RWPE1 (cell line): Measurements from ENCODE around the gene KDM4D.
"Not testable (repeated sequence)": the region's sequence is repeated elsewhere in the genome, so short reads cannot be mapped to it uniquely, and the experiment has no call there.

Experiments
- CTCF ChIA-PET: fragments of 350-600 bp; sonication (Branson Sonifier 250); formaldehyde crosslinking; extraction: SDS; loops from one replicate; lab custom pipeline; 2021; lab: Yijun Ruan, JAX
- POLR2A ChIA-PET: fragments of 400-600 bp; formaldehyde crosslinking; extraction: SDS; loops from one replicate; lab custom pipeline; 2020; ENCODE audit warnings: antibody characterized with exemption; ENCODE audit not compliant: low non-redundant PET; lab: Yijun Ruan, JAX
- DNase-seq: peaks from one replicate; pipeline ENCODE4 v3.0.0; 2012; ENCODE audit warnings: low spot score
- H3K27ac ChIP-seq: fragments of 450-650 bp; 2 replicates; pipeline ENCODE4 v1.5.1; 2017
- TF ChIP-seq, protein P1 (sequence below): fragments of 450-650 bp; conservative IDR thresholded peaks from 2 replicates; pipeline ENCODE4 v1.5.1; 2017; ENCODE audit warnings: low read depth, mild to moderate bottlenecking

Gene KDM4D

GRCh38 chr11:95014184-95014821 lies 40.8 kb downstream of the KDM4D start:
- H3K27ac ChIP-seq = no peak overlapping the region
- DNase-seq = no peak
- TF ChIP-seq, protein P1, sequence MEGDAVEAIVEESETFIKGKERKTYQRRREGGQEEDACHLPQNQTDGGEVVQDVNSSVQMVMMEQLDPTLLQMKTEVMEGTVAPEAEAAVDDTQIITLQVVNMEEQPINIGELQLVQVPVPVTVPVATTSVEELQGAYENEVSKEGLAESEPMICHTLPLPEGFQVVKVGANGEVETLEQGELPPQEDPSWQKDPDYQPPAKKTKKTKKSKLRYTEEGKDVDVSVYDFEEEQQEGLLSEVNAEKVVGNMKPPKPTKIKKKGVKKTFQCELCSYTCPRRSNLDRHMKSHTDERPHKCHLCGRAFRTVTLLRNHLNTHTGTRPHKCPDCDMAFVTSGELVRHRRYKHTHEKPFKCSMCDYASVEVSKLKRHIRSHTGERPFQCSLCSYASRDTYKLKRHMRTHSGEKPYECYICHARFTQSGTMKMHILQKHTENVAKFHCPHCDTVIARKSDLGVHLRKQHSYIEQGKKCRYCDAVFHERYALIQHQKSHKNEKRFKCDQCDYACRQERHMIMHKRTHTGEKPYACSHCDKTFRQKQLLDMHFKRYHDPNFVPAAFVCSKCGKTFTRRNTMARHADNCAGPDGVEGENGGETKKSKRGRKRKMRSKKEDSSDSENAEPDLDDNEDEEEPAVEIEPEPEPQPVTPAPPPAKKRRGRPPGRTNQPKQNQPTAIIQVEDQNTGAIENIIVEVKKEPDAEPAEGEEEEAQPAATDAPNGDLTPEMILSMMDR = no peak
- POLR2A ChIA-PET = no interaction called here
- CTCF ChIA-PET = no interaction called here

DNA sequence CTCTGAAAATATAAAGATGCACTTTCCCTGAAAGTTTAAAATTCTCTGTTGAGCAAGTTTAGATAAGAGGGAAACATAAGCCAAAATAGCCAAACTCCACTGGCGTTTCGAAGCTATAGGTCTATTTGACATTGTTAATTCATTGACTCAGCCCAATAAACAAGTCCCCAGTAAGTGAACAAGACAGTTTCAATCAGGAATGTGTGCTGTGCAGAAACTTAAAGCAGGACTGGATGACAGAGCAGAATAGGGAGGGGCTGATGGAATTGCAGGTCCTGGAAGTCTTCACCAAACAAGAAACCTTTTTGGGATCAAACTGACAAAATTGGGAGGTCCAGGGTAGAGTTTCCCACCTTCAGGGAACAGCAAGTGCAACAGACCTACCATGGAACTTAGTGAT lies 42.6 kb downstream of the KDM4D start:
- no peak for DNase-seq
- CTCF ChIA-PET = interaction anchor here (0.6 kb wide), 3 partner anchors 256 to 1448 kb away, joined by 3 to 7 read pairs (median 4); no protein-coding TSS in a partner anchor
- H3K27ac ChIP-seq = no peak overlapping the region
- POLR2A ChIA-PET = no interaction called here
- TF ChIP-seq, protein P1 = no peak

DNA sequence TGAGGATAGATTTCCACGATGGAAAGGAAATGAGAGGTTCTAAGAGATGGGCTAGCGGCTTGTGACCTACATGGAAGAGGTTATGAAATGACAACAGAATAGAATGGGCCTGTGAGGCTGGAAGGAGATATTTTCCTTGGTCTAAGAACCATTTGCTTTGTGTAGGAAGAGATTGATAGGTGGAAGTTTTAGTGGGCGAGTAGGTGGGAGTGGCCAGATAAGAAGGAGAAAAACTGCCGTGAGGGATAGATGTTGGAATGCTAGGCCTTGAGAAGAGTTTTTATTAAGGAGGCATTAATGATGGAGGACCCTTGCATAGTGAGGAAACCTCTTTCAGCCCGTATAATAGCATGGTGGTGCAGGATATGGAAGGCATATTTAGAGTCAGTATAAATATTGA lies 48.0 kb downstream of the KDM4D start:
- CTCF ChIA-PET, DNase-seq, H3K27ac ChIP-seq, POLR2A ChIA-PET: not testable (repeated sequence)

DNA sequence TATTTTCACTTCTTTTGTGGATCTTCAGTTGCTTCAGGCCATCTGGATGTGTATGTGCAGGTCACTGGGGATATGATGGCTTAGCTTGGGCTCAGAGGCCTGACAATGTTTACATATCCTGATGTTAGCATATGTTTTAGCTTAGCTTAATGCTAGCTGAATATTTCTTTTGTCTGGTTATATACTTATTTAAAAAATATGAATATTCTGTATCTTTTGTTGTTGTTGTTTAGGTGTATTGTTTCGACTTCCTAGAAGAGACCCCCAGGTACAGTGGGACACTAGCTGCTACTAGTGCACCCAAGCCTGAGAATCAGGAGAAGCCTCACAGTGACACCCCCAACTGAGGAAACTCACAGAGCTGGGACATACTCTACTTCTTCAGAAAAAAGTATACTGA lies 51.4 kb downstream of the KDM4D start, which contains the start of gene KDM4E:
TSS of gene KDM4E (plus strand) at position 301 of the 400 bp plus-strand sequence. CDS start 300 bp downstream, outside the sequence.
- TF ChIP-seq, protein P1 = no peak
- no peak within 1 kb of the TSS for H3K27ac ChIP-seq
- DNase-seq = no peak
- POLR2A ChIA-PET = no interaction called here
- CTCF ChIA-PET = no interaction called here

DNA sequence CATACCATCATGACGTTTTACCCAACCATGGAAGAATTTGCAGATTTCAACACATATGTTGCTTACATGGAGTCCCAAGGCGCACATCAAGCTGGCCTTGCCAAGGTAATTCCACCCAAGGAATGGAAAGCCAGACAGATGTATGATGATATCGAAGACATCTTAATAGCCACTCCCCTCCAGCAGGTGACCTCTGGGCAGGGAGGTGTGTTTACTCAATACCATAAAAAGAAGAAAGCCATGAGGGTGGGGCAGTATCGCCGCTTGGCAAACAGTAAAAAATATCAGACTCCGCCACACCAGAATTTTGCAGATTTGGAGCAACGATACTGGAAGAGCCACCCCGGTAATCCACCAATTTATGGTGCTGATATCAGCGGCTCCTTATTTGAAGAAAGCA lies 52.1 kb downstream of the KDM4D start:
- POLR2A ChIA-PET, H3K27ac ChIP-seq: not testable (repeated sequence)

GRCh38 chr11:95028357-95028756 lies 54.8 kb downstream of the KDM4D start:
- ChIA-PET POLR2A (no interaction called here), CTCF (no interaction called here)
- TF ChIP-seq, protein P1 = no peak
- H3K27ac ChIP-seq = no peak overlapping the region
- no peak for DNase-seq

More for the DNA sequence above, 52.1 kb downstream of the KDM4D start:
- DNase-seq, CTCF ChIA-PET: not testable (repeated sequence)

GRCh38 chr11:95033051-95033450 lies 59.5 kb downstream of the KDM4D start:
- no peak for DNase-seq
- ChIA-PET POLR2A (no interaction called here), CTCF (interaction anchor here (0.5 kb wide), 1 partner anchor 899 kb away, joined by 3 read pairs; no protein-coding TSS in a partner anchor)
- TF ChIP-seq, protein P1 = no peak
- H3K27ac ChIP-seq = no peak overlapping the region
